ENCODE measurements around the gene CSTF1. TPM values are rescaled to one million over a fixed set of nuclear protein-coding genes. Genes with fewer than 3 reads are reported as not detected.

CSTF1 gene
- total RNA-seq (10 to 100 TPM; 30.0 to 34.3 TPM), polyA plus RNA-seq (ENCODE audit: insufficient read length in 6 of 6) (10 to 100 TPM; 39.0 to 44.6 (median 42.9) TPM)
- long read RNA-seq, donor 1, full-length matches to known transcripts: 16 of 65 reads
- long read RNA-seq, donor 1, partial matches to known transcripts: 49 of 65 reads
- long read RNA-seq, donor 1, other reads (novel, unspliced or antisense): 0 of 65 reads
- long read RNA-seq, donor 2, full-length matches to known transcripts: 6 of 6 reads
- long read RNA-seq, donor 2, partial matches to known transcripts: 0 of 6 reads
- long read RNA-seq, donor 2, other reads (novel, unspliced or antisense): 0 of 6 reads
- long read RNA-seq, donor 3, full-length matches to known transcripts: 6 of 6 reads
- long read RNA-seq, donor 3, partial matches to known transcripts: 0 of 6 reads
- long read RNA-seq, donor 3, other reads (novel, unspliced or antisense): 0 of 6 reads
- long read RNA-seq, donor 4, full-length matches to known transcripts: 7 of 11 reads
- long read RNA-seq, donor 4, partial matches to known transcripts: 1 of 11 reads
- long read RNA-seq, donor 4, other reads (novel, unspliced or antisense): 3 of 11 reads
- long read RNA-seq, donor 5, full-length matches to known transcripts: 6 of 6 reads
- long read RNA-seq, donor 5, partial matches to known transcripts: 0 of 6 reads
- long read RNA-seq, donor 5, other reads (novel, unspliced or antisense): 0 of 6 reads
- long read RNA-seq, donor 6, full-length matches to known transcripts: 6 of 22 reads
- long read RNA-seq, donor 6, partial matches to known transcripts: 16 of 22 reads
- long read RNA-seq, donor 6, other reads (novel, unspliced or antisense): 0 of 22 reads
- long read RNA-seq, donor 7, full-length matches to known transcripts: 4 of 4 reads
- long read RNA-seq, donor 7, partial matches to known transcripts: 0 of 4 reads
- long read RNA-seq, donor 7, other reads (novel, unspliced or antisense): 0 of 4 reads
- long read RNA-seq, donor 8, full-length matches to known transcripts: 2 of 2 reads
- long read RNA-seq, donor 8, partial matches to known transcripts: 0 of 2 reads
- long read RNA-seq, donor 8, other reads (novel, unspliced or antisense): 0 of 2 reads
- long read RNA-seq, donor 9: 0 reads
- long read RNA-seq, donor 10, full-length matches to known transcripts: 9 of 13 reads
- long read RNA-seq, donor 10, partial matches to known transcripts: 1 of 13 reads
- long read RNA-seq, donor 10, other reads (novel, unspliced or antisense): 3 of 13 reads
- long read RNA-seq, donor 11, full-length matches to known transcripts: 2 of 9 reads
- long read RNA-seq, donor 11, partial matches to known transcripts: 7 of 9 reads
- long read RNA-seq, donor 11, other reads (novel, unspliced or antisense): 0 of 9 reads
- long read RNA-seq, donor 12, full-length matches to known transcripts: 7 of 7 reads
- long read RNA-seq, donor 12, partial matches to known transcripts: 0 of 7 reads
- long read RNA-seq, donor 12, other reads (novel, unspliced or antisense): 0 of 7 reads

- H3K4me1 ChIP-seq: peaks cover 14 to 32% of the 10 kb centered on the region in 2 donors
- intact Hi-C loops (cut with DNase I): loop anchor here in 1 of 2 donors (10.0 kb wide), 1 partner anchor 62 kb away; no protein-coding TSS in a partner anchor
- peak within 1 kb of the TSS; percentile 78 to 87 for H3K4me3 ChIP-seq
- H3K27ac ChIP-seq: peak within 1 kb of the TSS; percentile 91 to 96
- no peaks in the 10 kb centered on the region for H3K27me3 ChIP-seq
- DNase-seq (peak; percentile 98 to 100 (median 99)), ATAC-seq (peak; percentile 97)
- TF ChIP-seq CTCF (IDR thresholded peaks at IDR 0.05): no peak
- peaks cover 0 to 27% of the 10 kb centered on the region in 2 donors for H3K36me3 ChIP-seq
- H3K9me3 ChIP-seq: no peaks in the 10 kb centered on the region
These were observed at the start of gene CSTF1, which contains the start of gene AURKA for GRCh38 chr20:56392132-56392880. TSS of gene CSTF1 (plus strand) at chr20:56392645. CDS start at chr20:56395553, 2,908 bp downstream. TSS of gene AURKA (minus strand) at chr20:56392215. CDS start at chr20:56388197, 4,018 bp downstream.

- intact Hi-C loops (cut with DNase I): no loop called here
- DNase-seq (no peak), ATAC-seq (no peak)
- Histone ChIP-seq H3K27ac (no peak overlapping the region), H3K9me3 (no peaks in the 10 kb centered on the region), H3K4me1 (peaks cover 0 to 5% of the 10 kb centered on the region in 2 donors), H3K36me3 (no peaks in the 10 kb centered on the region), H3K27me3 (peaks cover 4 to 77% of the 10 kb centered on the region in 2 donors), H3K4me3 (no peak overlapping the region)
- TF ChIP-seq CTCF (IDR thresholded peaks at IDR 0.05): no peak
These were observed 49.7 kb upstream of the CSTF1 start for GRCh38 chr20:56342783-56343182.

- Histone ChIP-seq H3K27me3 (peaks cover 4 to 77% of the 10 kb centered on the region in 2 donors), H3K36me3 (no peaks in the 10 kb centered on the region), H3K4me3 (no peak overlapping the region), H3K9me3 (no peaks in the 10 kb centered on the region), H3K27ac (no peak overlapping the region), H3K4me1 (peaks cover 0 to 5% of the 10 kb centered on the region in 2 donors)
- DNase-seq (peak in 2 of 4 donors; percentile 55 to 87), ATAC-seq (peak; percentile 87)
- intact Hi-C loops (cut with DNase I): no loop called here
- TF ChIP-seq CTCF (IDR thresholded peaks at IDR 0.05): peak; percentile 48 to 58
These were observed 48.5 kb upstream of the CSTF1 start for GRCh38 chr20:56343861-56344381.

GRCh38 chr20:56345911-56346310 lies 46.5 kb upstream of the CSTF1 start:
- H3K4me3 ChIP-seq: no peak overlapping the region
- H3K36me3 ChIP-seq: no peaks in the 10 kb centered on the region
- no peak overlapping the region for H3K27ac ChIP-seq
- peaks cover 4 to 86% of the 10 kb centered on the region in 2 donors for H3K27me3 ChIP-seq
- TF ChIP-seq CTCF (IDR thresholded peaks at IDR 0.05): no peak
- DNase-seq (no peak), ATAC-seq (no peak)
- peaks cover 0 to 5% of the 10 kb centered on the region in 2 donors for H3K4me1 ChIP-seq
- H3K9me3 ChIP-seq: no peaks in the 10 kb centered on the region
- intact Hi-C loops (cut with DNase I): no loop called here

Measured in left lung (tissue), 14 donors.